Upper lobe of left lung (tissue), 6 donors: Measurements from ENCODE around the gene PICALM. TPM values are rescaled to one million over a fixed set of nuclear protein-coding genes. Genes with fewer than 3 reads are reported as not detected.
"Not testable (repeated sequence)": the region's sequence is repeated elsewhere in the genome, so short reads cannot be mapped to it uniquely, and the experiment has no call there.

ENCODE experiments used
- ATAC-seq, 2 donors: fragments of 200-7000 bp; cut with Tn5 transposase; one replicate each; pipeline ENCODE4 v1.9.1; 2022; ENCODE audit warnings: mild to moderate bottlenecking in 2 of 2, moderate library complexity in 2 of 2; ENCODE audit not compliant: low FRiP score in 2 of 2
- DNase-seq, 2 donors: peaks; one replicate each; pipeline ENCODE4 v3.0.0-alpha.2; 2019 to 2020
- H3K27ac ChIP-seq, 4 donors: fragments of 200-600 bp; sonication (generic); one replicate each; pipeline ENCODE4 v1.5.1; 2016 to 2019
- H3K27me3 ChIP-seq, 4 donors: fragments of 200-600 bp; sonication (generic); one replicate each; pipeline ENCODE4 v1.5.1; 2017 to 2019
- H3K36me3 ChIP-seq, 4 donors: fragments of 200-600 bp; sonication (generic); one replicate each; pipeline ENCODE4 v1.5.1; 2016 to 2019
- H3K4me1 ChIP-seq, 4 donors: fragments of 200-600 bp; sonication (generic); one replicate each; pipeline ENCODE4 v1.5.1; 2018 to 2019
- H3K4me3 ChIP-seq, 4 donors: fragments of 200-600 bp; sonication (generic); one replicate each; pipeline ENCODE4 v1.5.1; 2017 to 2019; ENCODE audit warnings: mild to moderate bottlenecking in 2 of 4, moderate library complexity in 1 of 4
- H3K9me3 ChIP-seq, 4 donors: fragments of 200-600 bp; sonication (generic); one replicate each; pipeline ENCODE4 v1.5.1; 2018 to 2019
- CTCF ChIP-seq, 6 experiments: fragments of 450-650 bp in 4 of 6; fragments of 200-600 bp in 2 of 6; sonication (generic) in 2 of 6; IDR thresholded peaks; one replicate each; pipeline ENCODE4 v1.5.1; 2016 to 2019; ENCODE audit warnings: antibody characterized with exemption in 6 of 6
- EP300 ChIP-seq, 4 donors: sonication (generic); formaldehyde crosslinking; IDR thresholded peaks; one replicate each; pipeline ENCODE4 v1.5.1; 2017; ENCODE audit warnings: antibody characterized with exemption in 4 of 4, control low read depth in 2 of 4
- POLR2A ChIP-seq, 4 donors: fragments of 450-650 bp; IDR thresholded peaks; one replicate each; pipeline ENCODE4 v1.5.1; 2016 to 2017; ENCODE audit warnings: antibody characterized with exemption in 4 of 4, mild to moderate bottlenecking in 2 of 4
- POLR2AphosphoS5 ChIP-seq, 2 donors: sonication (generic); formaldehyde crosslinking; IDR thresholded peaks; one replicate each; pipeline ENCODE4 v1.5.1; 2017; ENCODE audit warnings: antibody characterized with exemption in 2 of 2
- WGBS, 2 donors: methylation state at CpG; one replicate each; pipeline ENCODE4 v1.1.5; 2017 to 2018; 5-methylcytosine and 5-hydroxymethylcytosine counted together
- total RNA-seq, 6 donors: library from RNA; depleted of rRNA in 4 of 6; stranded (reverse); fragments of >200 nt in 4 of 6; gene quantifications; one replicate each; pipeline versions ENCODE4 v1.1.0 to v1.2.1, GENCODE V29; 2016 to 2021
- donor health status: DM: no; HTN: no; CAD: no; lungs with moderate emphysema.
- donor health status: DM: no; HTN: yes; CAD: no; lungs with severe emphysema.

Gene PICALM
- total RNA-seq, 6 donors from 2014 or later: 144 to 294 (median 198) TPM

DNA sequence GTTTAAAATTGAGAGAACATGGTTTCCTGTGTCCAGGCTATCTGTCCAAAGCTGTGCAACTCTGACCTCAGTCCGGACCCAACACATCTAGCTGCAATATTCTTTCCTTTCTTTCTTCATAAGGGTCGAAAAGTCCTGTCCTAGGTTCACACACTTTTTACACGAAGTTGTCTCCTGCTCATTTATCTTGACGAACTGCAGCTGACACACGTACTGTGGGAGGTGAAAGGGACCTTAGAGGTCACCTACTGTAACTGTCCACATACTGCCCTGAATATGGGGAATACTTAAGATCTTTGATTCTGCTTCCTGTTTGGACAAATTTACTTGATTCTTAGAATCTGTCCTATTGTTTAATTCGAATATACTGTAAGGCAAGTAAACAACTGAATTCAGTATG is 107.8 kb downstream of the PICALM start:
- Histone ChIP-seq H3K27me3 (no peaks in the 10 kb centered on the region), H3K4me3 (no peak overlapping the region), H3K9me3 (no peaks in the 10 kb centered on the region), H3K36me3 (peaks cover 23 to 88% (median 40%) of the 10 kb centered on the region in 4 donors), H3K27ac (no peak overlapping the region), H3K4me1 (peaks cover 0 to 9% (median 2%) of the 10 kb centered on the region in 4 donors)
- WGBS, 2 donors: 56 to 62% methylated on average over 6 of the region's 6 CpGs
- DNase-seq: no peak
- no peak for ATAC-seq
- no peak for TF ChIP-seq POLR2AphosphoS5 (IDR thresholded peaks at IDR 0.05)
- TF ChIP-seq EP300 (IDR thresholded peaks at IDR 0.05): no peak
- TF ChIP-seq CTCF (IDR thresholded peaks at IDR 0.05): no peak
- no peak for TF ChIP-seq POLR2A (IDR thresholded peaks at IDR 0.05)

GRCh38 chr11:85960678-85961077 is 108.2 kb downstream of the PICALM start:
- Histone ChIP-seq H3K4me3 (no peak overlapping the region), H3K9me3 (no peaks in the 10 kb centered on the region), H3K27ac (no peak overlapping the region), H3K36me3 (peaks cover 28 to 88% (median 38%) of the 10 kb centered on the region in 4 donors), H3K27me3 (no peaks in the 10 kb centered on the region), H3K4me1 (peaks cover 0 to 9% (median 2%) of the 10 kb centered on the region in 4 donors)
- no peak for DNase-seq
- TF ChIP-seq POLR2AphosphoS5 (IDR thresholded peaks at IDR 0.05) (no peak), CTCF (IDR thresholded peaks at IDR 0.05) (no peak), POLR2A (IDR thresholded peaks at IDR 0.05) (no peak)
- WGBS, 2 donors: 76 to 79% methylated on average over 3 of the region's 3 CpGs
- no peak for ATAC-seq

DNA sequence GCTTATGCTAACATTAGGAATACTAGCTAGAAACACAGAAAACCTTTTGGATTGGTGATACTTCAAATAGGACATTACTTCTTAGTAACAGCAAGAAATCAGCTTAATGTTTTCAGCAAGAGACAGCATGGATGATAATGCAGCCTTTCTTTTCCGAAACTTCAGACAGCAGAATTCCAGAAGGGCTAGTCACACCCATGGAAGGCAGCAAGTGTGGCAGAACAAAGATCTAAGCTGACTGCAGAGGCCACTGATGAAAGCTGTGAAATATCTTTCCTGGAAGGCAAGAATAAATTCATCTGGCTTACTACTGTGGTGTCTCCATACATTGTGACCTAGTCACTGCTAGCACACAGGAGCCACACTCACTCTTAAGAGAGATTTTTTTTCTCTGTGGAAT is 113.4 kb downstream of the PICALM start:
- Histone ChIP-seq H3K4me3 (no peak overlapping the region), H3K27me3 (no peaks in the 10 kb centered on the region), H3K4me1 (peaks cover 0 to 18% (median 5%) of the 10 kb centered on the region in 4 donors), H3K9me3 (no peaks in the 10 kb centered on the region), H3K36me3 (peaks cover 22 to 56% (median 26%) of the 10 kb centered on the region in 4 donors), H3K27ac (peak overlapping the region in 1 of 4 donors; percentile 12)
- WGBS, 2 donors: 53 to 80% methylated on average over 1 of the region's 1 CpG
- no peak for TF ChIP-seq POLR2A (IDR thresholded peaks at IDR 0.05)
- TF ChIP-seq POLR2AphosphoS5 (IDR thresholded peaks at IDR 0.05): no peak
- TF ChIP-seq CTCF (IDR thresholded peaks at IDR 0.05): no peak
- no peak for TF ChIP-seq EP300 (IDR thresholded peaks at IDR 0.05)
- ATAC-seq: peak in 1 of 2 donors; percentile 51
- no peak for DNase-seq

GRCh38 chr11:85953491-85954143 is 115.3 kb downstream of the PICALM start:
- H3K27me3 ChIP-seq: no peaks in the 10 kb centered on the region
- no peak overlapping the region for H3K4me3 ChIP-seq
- peak in 1 of 2 donors; percentile 28 for ATAC-seq
- 34 to 37% methylated on average over 2 of the region's 2 CpGs for WGBS, 2 donors
- no peak for TF ChIP-seq CTCF (IDR thresholded peaks at IDR 0.05)
- TF ChIP-seq POLR2A (IDR thresholded peaks at IDR 0.05): no peak
- TF ChIP-seq POLR2AphosphoS5 (IDR thresholded peaks at IDR 0.05): peak in 1 of 2 donors; percentile 46
- no peak for DNase-seq
- no peak overlapping the region for H3K27ac ChIP-seq
- no peaks in the 10 kb centered on the region for H3K9me3 ChIP-seq
- H3K4me1 ChIP-seq: peaks cover 5 to 23% (median 10%) of the 10 kb centered on the region in 4 donors
- H3K36me3 ChIP-seq: peaks cover 21 to 42% (median 21%) of the 10 kb centered on the region in 4 donors

GRCh38 chr11:85952108-85952485 is 116.8 kb downstream of the PICALM start:
- not testable (repeated sequence) for H3K27me3 ChIP-seq, ATAC-seq, DNase-seq, H3K9me3 ChIP-seq, H3K27ac ChIP-seq, H3K4me3 ChIP-seq
- H3K36me3 ChIP-seq: peaks cover 9 to 27% (median 13%) of the 10 kb centered on the region in 4 donors
- peaks cover 19 to 39% (median 23%) of the 10 kb centered on the region in 4 donors for H3K4me1 ChIP-seq
- WGBS, 2 donors: 87 to 92% methylated on average over 7 of the region's 7 CpGs
